B cell (primary cell): ENCODE results near the gene TRIM50.

Experiments
- CTCF ChIP-seq: fragments of 200-600 bp; IDR thresholded peaks from one replicate; pipeline ENCODE4 v1.8.0; 2022; ENCODE audit warnings: antibody characterized with exemption, mild to moderate bottlenecking
- EZH2 ChIP-seq: IDR thresholded peaks from 2 replicates; pipeline ENCODE4 v1.6.1; 2012; ENCODE audit warnings: borderline replicate concordance, low read depth, mild to moderate bottlenecking, moderate library complexity, low read length; ENCODE audit not compliant: insufficient read depth, poor library complexity, severe bottlenecking

DNA sequence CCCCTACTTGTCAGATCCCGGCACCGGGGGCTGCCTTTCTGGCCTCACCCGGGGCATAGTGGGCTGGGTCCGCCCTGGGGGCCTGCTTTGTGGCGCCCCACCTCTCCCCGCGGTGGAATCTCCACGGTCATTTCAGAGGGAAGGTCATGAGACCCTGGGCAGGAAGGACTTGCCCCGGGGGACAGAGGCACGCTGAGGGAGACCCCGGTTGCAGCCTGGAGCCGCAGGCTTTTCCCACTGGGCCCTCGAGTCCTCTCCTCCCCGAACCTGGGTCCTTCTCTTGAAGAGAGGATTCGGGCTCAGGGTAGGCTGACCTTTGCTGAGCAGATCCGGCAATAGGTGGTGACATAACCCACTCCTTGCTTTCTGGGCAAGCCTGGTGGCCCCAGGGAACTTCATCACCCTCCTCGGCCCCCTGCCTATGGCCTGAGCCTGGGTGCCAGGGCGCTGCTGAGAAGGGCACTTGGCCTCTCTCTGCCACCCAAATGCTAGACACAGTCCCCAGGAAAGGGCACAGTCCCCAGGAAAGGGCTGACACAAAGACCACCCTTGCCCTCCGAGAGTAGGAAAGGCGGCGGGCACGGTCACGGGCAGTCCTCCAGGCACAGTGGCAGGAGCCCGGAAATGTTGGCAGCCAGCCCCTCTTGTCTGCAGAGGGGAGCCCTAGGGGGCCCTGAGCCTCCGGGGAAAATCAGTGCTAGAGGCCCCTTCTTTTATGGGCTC is 36.3 kb upstream of the TRIM50 start:
- TF ChIP-seq EZH2 = no peak
- no peak for TF ChIP-seq CTCF
